Brain pericyte (primary cell): ENCODE measurements around the gene ALS2CL.

ENCODE experiments used
- DNase-seq: peaks from one replicate; pipeline ENCODE4 v3.0.0-alpha.2; 2012; ENCODE audit warnings: low read depth, low spot score

Gene ALS2CL

GRCh38 chr3:46664971-46665762, 28.3 kb downstream of the ALS2CL start:
- DNase-seq = no peak

- no peak for DNase-seq
Measured at GRCh38 chr3:46664188-46664970, 29.1 kb downstream of the ALS2CL start.

GRCh38 chr3:46663591-46664135, 29.8 kb downstream of the ALS2CL start:
- no peak for DNase-seq

GRCh38 chr3:46662771-46663551, 30.5 kb downstream of the ALS2CL start:
- DNase-seq = no peak

- DNase-seq = no peak
Measured at GRCh38 chr3:46661776-46662766, 31.4 kb downstream of the ALS2CL start.

- DNase-seq = no peak
Measured at GRCh38 chr3:46660543-46661523, 32.6 kb downstream of the ALS2CL start.

- no peak for DNase-seq
Measured at GRCh38 chr3:46660003-46660402, 33.5 kb downstream of the ALS2CL start.

- DNase-seq = no peak
Measured at GRCh38 chr3:46659285-46659684, 34.2 kb downstream of the ALS2CL start.

GRCh38 chr3:46656778-46657556, 36.5 kb downstream of the ALS2CL start:
- no peak for DNase-seq

GRCh38 chr3:46655271-46655670, 38.2 kb downstream of the ALS2CL start:
- DNase-seq = no peak

- DNase-seq = no peak
Measured at GRCh38 chr3:46651084-46651483, 42.4 kb downstream of the ALS2CL start.

GRCh38 chr3:46649436-46649835, 44.0 kb downstream of the ALS2CL start:
- no peak for DNase-seq

GRCh38 chr3:46648096-46648495, 45.4 kb downstream of the ALS2CL start:
- no peak for DNase-seq

- DNase-seq = no peak
Measured at GRCh38 chr3:46646700-46647099, 46.8 kb downstream of the ALS2CL start.

GRCh38 chr3:46643701-46644100, 49.8 kb downstream of the ALS2CL start:
- DNase-seq = no peak

- DNase-seq = no peak
Measured at GRCh38 chr3:46642971-46643370, 50.5 kb downstream of the ALS2CL start.

GRCh38 chr3:46640927-46641326, 52.6 kb downstream of the ALS2CL start:
- no peak for DNase-seq

GRCh38 chr3:46639221-46639620, 54.3 kb downstream of the ALS2CL start:
- no peak for DNase-seq

- DNase-seq = no peak
Measured at GRCh38 chr3:46634856-46635255, 58.6 kb downstream of the ALS2CL start.
